Muscle layer of colon (tissue), 2 donors: Measurements from ENCODE around the gene ADGRB3.
"Not testable (repeated sequence)": the region's sequence is repeated elsewhere in the genome, so short reads cannot be mapped to it uniquely, and the experiment has no call there.

Experiments used
- H3K27ac ChIP-seq: one replicate; pipeline ENCODE4 v1.7.0; 2013; ENCODE audit warnings: low read depth, mild to moderate bottlenecking, low read length, moderate library complexity
- H3K27me3 ChIP-seq, 2 donors: one replicate each; pipeline ENCODE4 v1.7.0; 2013; ENCODE audit warnings: low read length in 2 of 2, mild to moderate bottlenecking in 2 of 2; ENCODE audit not compliant: insufficient read depth in 2 of 2, control insufficient read depth in 1 of 2
- H3K36me3 ChIP-seq: one replicate; pipeline ENCODE4 v1.7.0; 2013; ENCODE audit warnings: mild to moderate bottlenecking, low read length; ENCODE audit not compliant: insufficient read depth
- H3K4me1 ChIP-seq: one replicate; pipeline ENCODE4 v1.7.0; 2013; ENCODE audit warnings: mild to moderate bottlenecking, low read length; ENCODE audit not compliant: insufficient read depth
- H3K4me3 ChIP-seq, 2 donors: one replicate each; pipeline ENCODE4 v1.7.0; 2013; ENCODE audit warnings: low read length in 2 of 2, low read depth in 1 of 2, mild to moderate bottlenecking in 1 of 2, moderate library complexity in 1 of 2
- H3K9ac ChIP-seq: one replicate; pipeline ENCODE4 v1.7.0; 2013; ENCODE audit warnings: low read length
- H3K9me3 ChIP-seq: one replicate; pipeline ENCODE4 v1.7.0; 2013; ENCODE audit warnings: mild to moderate bottlenecking, low read length
- donor health status: abdominal sarcoma.
- donor health status: Adenocarcinoma of cecum.

The ADGRB3 gene

GRCh38 chr6:68911811-68912210 is 276.7 kb downstream of the ADGRB3 start:
- Histone ChIP-seq H3K27me3 (no peaks in the 10 kb centered on the region), H3K4me1 (no peaks in the 10 kb centered on the region), H3K27ac (no peak overlapping the region), H3K9me3 (no peaks in the 10 kb centered on the region), H3K4me3 (no peak overlapping the region), H3K9ac (no peak overlapping the region), H3K36me3 (no peaks in the 10 kb centered on the region)

DNA sequence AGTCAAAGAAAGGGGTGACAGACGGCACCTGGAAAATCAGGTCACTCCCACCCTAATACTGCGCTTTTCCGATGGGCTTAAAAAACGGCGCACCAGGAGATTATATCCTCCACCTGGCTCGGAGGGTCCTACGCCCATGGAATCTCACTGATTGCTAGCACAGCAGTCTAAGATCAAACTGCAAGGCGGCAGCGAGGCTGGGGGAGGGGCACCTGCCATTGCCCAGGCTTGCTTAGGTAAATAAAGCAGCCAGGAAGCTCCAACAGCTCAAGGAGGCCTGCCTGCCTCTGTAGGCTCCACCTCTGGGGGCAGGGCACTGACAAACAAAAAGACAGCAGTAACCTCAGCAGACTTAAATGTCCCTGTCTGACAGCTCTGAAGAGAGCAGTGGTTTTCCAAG is 277.7 kb downstream of the ADGRB3 start:
- not testable (repeated sequence) for H3K27ac ChIP-seq, H3K4me1 ChIP-seq, H3K9me3 ChIP-seq, H3K36me3 ChIP-seq, H3K27me3 ChIP-seq, H3K4me3 ChIP-seq, H3K9ac ChIP-seq

DNA sequence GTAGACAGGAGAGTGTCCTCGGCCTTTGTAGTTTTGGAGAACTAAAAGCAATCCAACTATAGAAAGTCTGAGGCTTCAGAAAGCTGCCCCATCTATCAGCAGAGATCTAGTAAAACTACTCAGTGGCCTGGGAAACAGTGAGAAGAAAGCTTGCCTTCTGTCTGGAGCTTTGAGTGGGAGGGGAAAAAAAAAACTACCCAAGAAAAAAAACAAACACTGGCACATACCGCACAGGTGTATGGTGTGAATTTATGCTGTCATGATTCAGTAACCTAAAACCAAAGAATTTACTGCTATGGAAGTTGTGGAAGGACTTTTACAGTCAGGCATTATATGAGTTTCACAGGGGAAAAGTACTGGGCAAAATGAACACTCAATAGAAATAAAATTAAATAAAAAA is 280.5 kb downstream of the ADGRB3 start:
- Histone ChIP-seq H3K9ac (no peak overlapping the region), H3K27me3 (no peaks in the 10 kb centered on the region), H3K4me3 (no peak overlapping the region), H3K36me3 (no peaks in the 10 kb centered on the region), H3K4me1 (no peaks in the 10 kb centered on the region), H3K9me3 (no peaks in the 10 kb centered on the region), H3K27ac (no peak overlapping the region)

DNA sequence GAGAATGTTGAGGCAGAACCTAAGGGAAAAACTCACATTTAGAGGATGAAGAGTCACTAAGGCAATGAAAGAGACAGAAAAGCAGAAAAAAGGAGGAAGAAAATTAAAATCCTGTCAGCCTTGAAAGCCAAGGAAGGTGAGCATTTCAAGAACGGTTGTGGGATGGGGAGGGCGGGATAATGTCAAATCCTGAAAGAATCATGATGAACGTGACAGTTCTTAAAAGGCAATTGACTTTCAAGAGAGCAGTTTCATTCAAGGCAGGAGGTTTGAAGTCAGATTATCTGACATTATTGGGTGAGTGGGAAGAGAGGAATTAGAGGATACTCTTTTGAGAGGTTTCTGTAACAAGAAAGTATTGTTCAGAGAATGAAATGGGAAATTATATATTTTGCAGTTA is 284.5 kb downstream of the ADGRB3 start:
- no peaks in the 10 kb centered on the region for H3K4me1 ChIP-seq
- H3K36me3 ChIP-seq: no peaks in the 10 kb centered on the region
- no peak overlapping the region for H3K9ac ChIP-seq
- H3K9me3 ChIP-seq: no peaks in the 10 kb centered on the region
- H3K27me3 ChIP-seq: no peaks in the 10 kb centered on the region
- H3K4me3 ChIP-seq: no peak overlapping the region
- H3K27ac ChIP-seq: no peak overlapping the region

DNA sequence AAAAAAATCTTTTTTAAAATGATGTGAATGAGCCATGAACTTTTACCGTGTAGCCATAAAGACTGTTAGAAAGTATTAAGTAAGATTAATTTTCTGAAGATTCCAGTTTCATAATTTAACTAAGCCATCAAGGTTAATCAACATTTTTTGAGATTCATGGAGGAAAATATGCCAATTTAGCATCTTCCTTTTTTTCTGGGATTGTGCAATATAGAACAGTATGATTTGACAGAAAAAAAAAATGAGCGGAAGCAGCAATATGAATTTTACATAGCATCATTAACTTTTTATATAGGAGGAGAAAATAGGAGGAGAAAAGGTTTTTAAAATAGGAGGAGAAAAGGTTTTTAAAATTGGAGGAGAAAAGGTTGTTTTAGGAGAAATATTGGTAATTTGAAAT is 306.3 kb downstream of the ADGRB3 start:
- Histone ChIP-seq H3K27ac (no peak overlapping the region), H3K36me3 (no peaks in the 10 kb centered on the region), H3K27me3 (no peaks in the 10 kb centered on the region), H3K4me1 (no peaks in the 10 kb centered on the region), H3K4me3 (no peak overlapping the region), H3K9ac (no peak overlapping the region), H3K9me3 (no peaks in the 10 kb centered on the region)

- H3K27ac ChIP-seq: no peak overlapping the region
- H3K4me3 ChIP-seq: no peak overlapping the region
- no peaks in the 10 kb centered on the region for H3K9me3 ChIP-seq
- H3K27me3 ChIP-seq: no peaks in the 10 kb centered on the region
- no peak overlapping the region for H3K9ac ChIP-seq
- H3K36me3 ChIP-seq: no peaks in the 10 kb centered on the region
- no peaks in the 10 kb centered on the region for H3K4me1 ChIP-seq
Observed at GRCh38 chr6:68947721-68948120, 312.6 kb downstream of the ADGRB3 start.

DNA sequence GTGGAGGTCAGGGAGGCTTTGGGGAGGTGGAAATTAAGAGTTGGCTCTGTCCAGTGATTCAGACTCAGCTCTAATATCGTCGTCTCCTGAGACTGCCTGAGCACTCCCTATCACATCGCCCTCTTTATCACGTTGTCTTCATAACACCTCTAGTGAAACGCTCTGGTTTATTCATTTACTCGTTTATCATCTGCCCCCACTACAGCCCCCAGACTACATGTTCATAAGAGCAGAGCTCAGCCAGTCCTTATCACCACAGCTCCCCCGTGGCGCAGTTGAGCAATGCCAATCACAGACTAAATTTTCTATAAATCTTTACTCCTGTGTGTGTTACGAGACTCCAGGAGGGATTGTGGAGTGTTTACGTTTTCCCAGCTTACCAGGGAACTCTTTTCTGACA is 316.2 kb downstream of the ADGRB3 start:
- Histone ChIP-seq H3K4me1 (no peaks in the 10 kb centered on the region), H3K36me3 (no peaks in the 10 kb centered on the region), H3K27me3 (no peaks in the 10 kb centered on the region), H3K4me3 (no peak overlapping the region), H3K27ac (no peak overlapping the region), H3K9me3 (no peaks in the 10 kb centered on the region), H3K9ac (no peak overlapping the region)

- Histone ChIP-seq H3K9ac (no peak overlapping the region), H3K4me1 (no peaks in the 10 kb centered on the region), H3K27me3 (no peaks in the 10 kb centered on the region), H3K36me3 (no peaks in the 10 kb centered on the region), H3K4me3 (no peak overlapping the region), H3K9me3 (no peaks in the 10 kb centered on the region), H3K27ac (no peak overlapping the region)
Observed at GRCh38 chr6:68958327-68958726, 323.2 kb downstream of the ADGRB3 start.

- Histone ChIP-seq H3K36me3 (no peaks in the 10 kb centered on the region), H3K27me3 (no peaks in the 10 kb centered on the region), H3K4me1 (no peaks in the 10 kb centered on the region), H3K27ac (no peak overlapping the region), H3K4me3 (no peak overlapping the region), H3K9me3 (no peaks in the 10 kb centered on the region), H3K9ac (no peak overlapping the region)
Observed at GRCh38 chr6:68967549-68968300, 332.6 kb downstream of the ADGRB3 start.

DNA sequence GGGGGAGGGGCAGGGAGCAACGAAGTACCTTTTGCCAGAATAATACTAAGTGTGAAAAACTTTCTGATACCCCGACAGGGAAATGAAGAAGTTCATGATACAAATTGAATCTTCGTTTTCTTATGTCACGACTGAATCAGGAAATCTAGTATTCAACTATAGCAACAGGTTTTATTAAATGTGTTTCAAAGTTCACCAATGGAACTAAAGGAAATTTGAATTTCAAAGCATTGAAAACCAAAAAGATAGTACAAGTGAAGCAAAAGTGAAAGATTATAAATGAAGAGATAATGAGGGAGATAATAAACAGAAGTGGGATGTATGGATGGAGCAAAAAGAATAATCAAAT is 333.2 kb downstream of the ADGRB3 start:
- no peak overlapping the region for H3K9ac ChIP-seq
- H3K27ac ChIP-seq: no peak overlapping the region
- H3K36me3 ChIP-seq: no peaks in the 10 kb centered on the region
- H3K4me1 ChIP-seq: no peaks in the 10 kb centered on the region
- no peak overlapping the region for H3K4me3 ChIP-seq
- H3K27me3 ChIP-seq: no peaks in the 10 kb centered on the region
- no peaks in the 10 kb centered on the region for H3K9me3 ChIP-seq

GRCh38 chr6:68973066-68973465 is 338.0 kb downstream of the ADGRB3 start:
- Histone ChIP-seq H3K9me3 (no peaks in the 10 kb centered on the region), H3K4me3 (no peak overlapping the region), H3K9ac (no peak overlapping the region), H3K27ac (no peak overlapping the region), H3K4me1 (no peaks in the 10 kb centered on the region), H3K27me3 (no peaks in the 10 kb centered on the region), H3K36me3 (no peaks in the 10 kb centered on the region)

- H3K36me3 ChIP-seq: no peaks in the 10 kb centered on the region
- no peaks in the 10 kb centered on the region for H3K27me3 ChIP-seq
- no peak overlapping the region for H3K4me3 ChIP-seq
- H3K4me1 ChIP-seq: no peaks in the 10 kb centered on the region
- no peak overlapping the region for H3K27ac ChIP-seq
- no peaks in the 10 kb centered on the region for H3K9me3 ChIP-seq
- H3K9ac ChIP-seq: no peak overlapping the region
Observed at GRCh38 chr6:68975064-68975463, 340.0 kb downstream of the ADGRB3 start.
